Testis (tissue), 3 donors: ENCODE measurements around the gene GSTCD. TPM values are rescaled to one million over a fixed set of nuclear protein-coding genes. Genes with fewer than 3 reads are reported as not detected.
"Not testable (repeated sequence)": the region's sequence is repeated elsewhere in the genome, so short reads cannot be mapped to it uniquely, and the experiment has no call there.

Source experiments
- DNase-seq: peaks from one replicate; pipeline ENCODE4 v3.0.0-alpha.2; 2019
- H3K27ac ChIP-seq, 2 donors: fragments of 200-600 bp; sonication (generic); one replicate each; pipeline ENCODE4 v1.5.1; 2019
- H3K27me3 ChIP-seq: fragments of 200-600 bp; sonication (generic); one replicate; pipeline ENCODE4 v1.5.1; 2019
- H3K36me3 ChIP-seq: fragments of 200-600 bp; sonication (generic); one replicate; pipeline ENCODE4 v1.5.1; 2017; ENCODE audit warnings: low read depth; ENCODE audit errors: missing control alignments
- H3K4me1 ChIP-seq: fragments of 200-600 bp; sonication (generic); one replicate; pipeline ENCODE4 v1.5.1; 2019
- H3K4me3 ChIP-seq, 2 donors: fragments of 200-600 bp; sonication (generic); one replicate each; pipeline ENCODE4 v1.5.1; 2017 to 2019
- H3K9me3 ChIP-seq: fragments of 200-600 bp; sonication (generic); one replicate; pipeline ENCODE4 v1.5.1; 2017
- CTCF ChIP-seq, 3 experiments: fragments of 450-650 bp in 2 of 3; fragments of 200-600 bp in 1 of 3; sonication (generic) in 1 of 3; IDR thresholded peaks; one replicate each; pipeline ENCODE4 v1.5.1; 2016 to 2019; ENCODE audit warnings: antibody characterized with exemption in 3 of 3, mild to moderate bottlenecking in 2 of 3, moderate library complexity in 1 of 3
- POLR2A ChIP-seq: fragments of 450-650 bp; IDR thresholded peaks from one replicate; pipeline ENCODE4 v1.6.1; 2017; ENCODE audit warnings: antibody characterized with exemption, mild to moderate bottlenecking, moderate library complexity
- WGBS, 2 donors: methylation state at CpG; one replicate each; pipeline ENCODE4 v1.1.5; 2018; 5-methylcytosine and 5-hydroxymethylcytosine counted together
- intact Hi-C: fragments of 100-400 bp; cut with DNase I; formaldehyde crosslinking; loops from one replicate; pipeline ENCODE4 v1.15.1; 2023; ENCODE audit warnings: low total_unique reads
- polyA plus RNA-seq: library from polyadenylated mRNA; stranded (reverse); fragments of 350-450 nt; fragmentation: Illumina TruSeq; extraction: RNeasy Lipid Tissue Mini Kit (QIAGEN cat#74804); gene quantifications from one replicate; pipeline ENCODE4 v1.2.3, GENCODE V29; 2014; ENCODE audit warnings: low read depth, low replicate concordance; ENCODE audit not compliant: insufficient read depth
- total RNA-seq, 2 donors: library from RNA; depleted of rRNA; stranded (reverse); fragments of >200 nt; gene quantifications; one replicate each; pipeline ENCODE4 v1.2.3, GENCODE V29; 2016

GSTCD gene
- total and polyA plus RNA-seq, 3 donors from 2014 or later = 18.1 to 36.5 (median 19.3) TPM

- Histone ChIP-seq H3K4me1 (peaks cover 6% of the 10 kb centered on the region), H3K9me3 (no peaks in the 10 kb centered on the region), H3K27me3 (no peaks in the 10 kb centered on the region), H3K27ac (no peak overlapping the region), H3K4me3 (no peak overlapping the region), H3K36me3 (no peaks in the 10 kb centered on the region)
- 80 to 82% methylated on average over 5 of the region's 5 CpGs for WGBS, 2 donors
- TF ChIP-seq POLR2A = no peak
- no peak for TF ChIP-seq CTCF (IDR thresholded peaks at IDR 0.05)
- intact Hi-C loops = no loop called here
- DNase-seq = no peak
These were observed 5.5 kb downstream of the GSTCD start for GRCh38 chr4:105714071-105714521.

GRCh38 chr4:105714932-105715331 lies 6.3 kb downstream of the GSTCD start:
- Histone ChIP-seq H3K9me3 (no peaks in the 10 kb centered on the region), H3K27ac (no peak overlapping the region), H3K36me3 (no peaks in the 10 kb centered on the region), H3K4me3 (no peak overlapping the region), H3K27me3 (no peaks in the 10 kb centered on the region), H3K4me1 (no peaks in the 10 kb centered on the region)
- DNase-seq = no peak
- TF ChIP-seq POLR2A (no peak), CTCF (IDR thresholded peaks at IDR 0.05) (no peak)
- 77 to 84% methylated on average over 1 of the region's 1 CpG for WGBS, 2 donors
- intact Hi-C loops = no loop called here

- WGBS, 2 donors = 53 to 55% methylated on average over 4 of the region's 4 CpGs
- Histone ChIP-seq H3K36me3 (no peaks in the 10 kb centered on the region), H3K27ac (no peak overlapping the region), H3K4me3 (no peak overlapping the region), H3K4me1 (no peaks in the 10 kb centered on the region), H3K9me3 (no peaks in the 10 kb centered on the region), H3K27me3 (no peaks in the 10 kb centered on the region)
- TF ChIP-seq CTCF (IDR thresholded peaks at IDR 0.05) (peak in 1 of 3 experiments; percentile 60), POLR2A (no peak)
- no peak for DNase-seq
- intact Hi-C loops = no loop called here
These were observed 7.2 kb downstream of the GSTCD start for GRCh38 chr4:105715692-105716278.

- Histone ChIP-seq H3K36me3 (no peaks in the 10 kb centered on the region), H3K27me3 (no peaks in the 10 kb centered on the region), H3K9me3 (no peaks in the 10 kb centered on the region), H3K27ac (no peak overlapping the region), H3K4me3 (no peak overlapping the region), H3K4me1 (no peaks in the 10 kb centered on the region)
- intact Hi-C loops = no loop called here
- TF ChIP-seq POLR2A (no peak), CTCF (IDR thresholded peaks at IDR 0.05) (no peak)
- DNase-seq = no peak
- 83 to 90% methylated on average over 2 of the region's 2 CpGs for WGBS, 2 donors
These were observed 10.6 kb downstream of the GSTCD start for GRCh38 chr4:105719204-105719603.

GRCh38 chr4:105725623-105726022 lies 17.0 kb downstream of the GSTCD start:
- 88 to 94% methylated on average over 2 of the region's 2 CpGs for WGBS, 2 donors
- DNase-seq = no peak
- no peak overlapping the region for H3K4me3 ChIP-seq
- no peaks in the 10 kb centered on the region for H3K27me3 ChIP-seq
- H3K4me1 ChIP-seq = no peaks in the 10 kb centered on the region
- no peaks in the 10 kb centered on the region for H3K36me3 ChIP-seq
- H3K9me3 ChIP-seq = no peaks in the 10 kb centered on the region
- intact Hi-C loops = no loop called here
- TF ChIP-seq POLR2A = no peak
- no peak for TF ChIP-seq CTCF (IDR thresholded peaks at IDR 0.05)
- no peak overlapping the region for H3K27ac ChIP-seq

- 96 to 99% methylated on average over 4 of the region's 4 CpGs for WGBS, 2 donors
These were observed 21.3 kb downstream of the GSTCD start for GRCh38 chr4:105729895-105730294.

GRCh38 chr4:105735217-105735616 lies 26.6 kb downstream of the GSTCD start:
- H3K4me3 ChIP-seq, H3K36me3 ChIP-seq, H3K27me3 ChIP-seq, DNase-seq, intact Hi-C loops, H3K9me3 ChIP-seq, H3K27ac ChIP-seq, H3K4me1 ChIP-seq: not testable (repeated sequence)
- 96% methylated on average over 9 to 10 of the region's 10 CpGs for WGBS, 2 donors

More at GRCh38 chr4:105729895-105730294, 21.3 kb downstream of the GSTCD start:
- H3K27me3 ChIP-seq, H3K27ac ChIP-seq, H3K4me1 ChIP-seq, H3K9me3 ChIP-seq, intact Hi-C loops, DNase-seq, H3K4me3 ChIP-seq, H3K36me3 ChIP-seq: not testable (repeated sequence)
